Astrocyte (in vitro differentiated cells and primary cell): Measurements from ENCODE around the gene BICD1. TPM values are rescaled to one million over a fixed set of nuclear protein-coding genes. Genes with fewer than 3 reads are reported as not detected.
A peak's percentile ranks its signal among the peaks of the same experiment; 100 is the strongest.

Experiments used
- DNase-seq: peaks from one replicate; pipeline ENCODE4 v3.0.0-alpha.2; 2010; ENCODE audit warnings: low read depth
- FAIRE-seq: peaks from 2 replicates; lab custom pipeline; 2011; peaks lifted over from hg19 to GRCh38; lab: Jason Lieb, UNC
- H2AFZ ChIP-seq: 2 replicates; pipeline ENCODE4 v1.6.0; 2012; ENCODE audit warnings: low read depth, low read length, inconsistent platforms
- H3K27ac ChIP-seq: 2 replicates; pipeline ENCODE4 v1.5.1; 2011; ENCODE audit warnings: low read depth, low read length, inconsistent platforms
- H3K27me3 ChIP-seq: 2 replicates; pipeline ENCODE4 v1.6.0; 2011; ENCODE audit warnings: low read length, inconsistent platforms; ENCODE audit not compliant: insufficient read depth
- H3K36me3 ChIP-seq: 2 replicates; pipeline ENCODE4 v1.5.1; 2011; ENCODE audit warnings: low read length, inconsistent platforms; ENCODE audit not compliant: insufficient read depth
- H3K4me1 ChIP-seq: 2 replicates; pipeline ENCODE4 v1.5.1; 2011; ENCODE audit warnings: low read length, inconsistent platforms; ENCODE audit not compliant: insufficient read depth
- H3K4me2 ChIP-seq: 2 replicates; pipeline ENCODE4 v1.6.0; 2012; ENCODE audit warnings: low read length, inconsistent platforms
- H3K4me3 ChIP-seq: 2 replicates; pipeline ENCODE4 v1.5.1; 2011; ENCODE audit warnings: low read depth, mild to moderate bottlenecking, low read length, inconsistent platforms; ENCODE audit not compliant: insufficient read depth
- H3K79me2 ChIP-seq: 2 replicates; pipeline ENCODE4 v1.6.0; 2012; ENCODE audit warnings: mild to moderate bottlenecking, low read length, inconsistent platforms; ENCODE audit not compliant: insufficient read depth
- H3K9ac ChIP-seq: 2 replicates; pipeline ENCODE4 v1.6.0; 2012; ENCODE audit warnings: mild to moderate bottlenecking, low read length, inconsistent platforms
- H3K9me3 ChIP-seq: 2 replicates; pipeline ENCODE4 v1.5.1; 2012; ENCODE audit warnings: low read depth, mild to moderate bottlenecking, low read length, inconsistent platforms; ENCODE audit not compliant: insufficient read depth
- H4K20me1 ChIP-seq: 2 replicates; pipeline ENCODE4 v1.6.0; 2012; ENCODE audit warnings: low read length, inconsistent platforms; ENCODE audit not compliant: insufficient read depth
- H3K27ac Mint-ChIP-seq: one replicate; pipeline ENCODE4 v1.8.0; 2021; ENCODE audit warnings: mild to moderate bottlenecking, mixed read lengths; ENCODE audit not compliant: unreplicated experiment
- H3K27me3 Mint-ChIP-seq: one replicate; pipeline ENCODE4 v1.8.0; 2021; ENCODE audit warnings: low read depth, mixed read lengths; ENCODE audit not compliant: unreplicated experiment
- H3K36me3 Mint-ChIP-seq: one replicate; pipeline ENCODE4 v1.8.0; 2021; ENCODE audit warnings: low read depth, mixed read lengths; ENCODE audit not compliant: unreplicated experiment
- H3K4me1 Mint-ChIP-seq: one replicate; pipeline ENCODE4 v1.8.0; 2021; ENCODE audit warnings: low read depth, mixed read lengths; ENCODE audit not compliant: unreplicated experiment
- H3K4me3 Mint-ChIP-seq: one replicate; pipeline ENCODE4 v1.8.0; 2021; ENCODE audit warnings: mild to moderate bottlenecking, moderate library complexity, mixed read lengths; ENCODE audit not compliant: unreplicated experiment
- H3K9me3 Mint-ChIP-seq: one replicate; pipeline ENCODE4 v1.8.0; 2021; ENCODE audit warnings: mild to moderate bottlenecking, mixed read lengths; ENCODE audit not compliant: unreplicated experiment
- EZH2 ChIP-seq: IDR thresholded peaks from 2 replicates; pipeline ENCODE4 v1.6.1; 2012; ENCODE audit warnings: mild to moderate bottlenecking, low read length, inconsistent platforms; ENCODE audit not compliant: insufficient read depth
- total RNA-seq: library from RNA; stranded (reverse); gene quantifications from 2 replicates; pipeline ENCODE4 v1.2.1, GENCODE V29; 2021
- TF ChIP-seq, protein P1 (sequence below): IDR thresholded peaks from 2 replicates; pipeline ENCODE4 v1.5.1; 2011; ENCODE audit warnings: low read depth, mild to moderate bottlenecking, inconsistent platforms, low read length, moderate library complexity; ENCODE audit not compliant: insufficient read depth

BICD1 gene
- total RNA-seq, 1 donor from 2014 or later = 28.7 TPM

DNA sequence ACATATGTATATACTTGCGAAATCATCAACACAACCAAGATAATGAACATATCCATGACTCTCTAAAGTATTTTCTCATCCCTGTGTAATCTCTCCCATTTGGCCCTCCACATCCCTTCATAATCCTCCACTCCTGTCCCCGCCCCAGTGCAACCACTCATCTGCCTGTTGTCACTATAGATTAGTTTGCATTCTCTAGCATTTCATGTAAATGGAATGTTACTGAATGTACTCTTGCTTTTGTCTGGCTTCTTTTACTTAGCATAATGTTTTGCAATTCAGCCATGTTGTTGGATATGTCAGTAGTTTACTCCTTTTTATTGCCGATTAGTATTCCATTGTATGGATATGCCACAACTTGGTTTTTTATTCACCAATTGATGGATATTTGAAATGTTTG, 99.1 kb downstream of the BICD1 start:
- Histone ChIP-seq H3K27ac (no peak overlapping the region), H3K9ac (no peak overlapping the region), H3K9me3 (no peaks in the 10 kb centered on the region), H3K79me2 (peaks cover 35% of the 10 kb centered on the region), H3K4me1 (no peaks in the 10 kb centered on the region), H3K4me3 (no peak overlapping the region), H3K36me3 (no peaks in the 10 kb centered on the region), H4K20me1 (peaks cover 34% of the 10 kb centered on the region), H3K4me2 (no peak overlapping the region), H2AFZ (no peak overlapping the region), H3K27me3 (no peaks in the 10 kb centered on the region)
- no peak for DNase-seq
- Mint-ChIP-seq H3K4me1 (peaks cover 2% of the 10 kb centered on the region), H3K36me3 (peaks cover 4% of the 10 kb centered on the region), H3K9me3 (no peaks in the 10 kb centered on the region), H3K27ac (no peak overlapping the region), H3K27me3 (no peaks in the 10 kb centered on the region), H3K4me3 (no peak overlapping the region)
- TF ChIP-seq, protein P1, sequence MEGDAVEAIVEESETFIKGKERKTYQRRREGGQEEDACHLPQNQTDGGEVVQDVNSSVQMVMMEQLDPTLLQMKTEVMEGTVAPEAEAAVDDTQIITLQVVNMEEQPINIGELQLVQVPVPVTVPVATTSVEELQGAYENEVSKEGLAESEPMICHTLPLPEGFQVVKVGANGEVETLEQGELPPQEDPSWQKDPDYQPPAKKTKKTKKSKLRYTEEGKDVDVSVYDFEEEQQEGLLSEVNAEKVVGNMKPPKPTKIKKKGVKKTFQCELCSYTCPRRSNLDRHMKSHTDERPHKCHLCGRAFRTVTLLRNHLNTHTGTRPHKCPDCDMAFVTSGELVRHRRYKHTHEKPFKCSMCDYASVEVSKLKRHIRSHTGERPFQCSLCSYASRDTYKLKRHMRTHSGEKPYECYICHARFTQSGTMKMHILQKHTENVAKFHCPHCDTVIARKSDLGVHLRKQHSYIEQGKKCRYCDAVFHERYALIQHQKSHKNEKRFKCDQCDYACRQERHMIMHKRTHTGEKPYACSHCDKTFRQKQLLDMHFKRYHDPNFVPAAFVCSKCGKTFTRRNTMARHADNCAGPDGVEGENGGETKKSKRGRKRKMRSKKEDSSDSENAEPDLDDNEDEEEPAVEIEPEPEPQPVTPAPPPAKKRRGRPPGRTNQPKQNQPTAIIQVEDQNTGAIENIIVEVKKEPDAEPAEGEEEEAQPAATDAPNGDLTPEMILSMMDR = no peak
- no peak for TF ChIP-seq EZH2
- no peak for FAIRE-seq

DNA sequence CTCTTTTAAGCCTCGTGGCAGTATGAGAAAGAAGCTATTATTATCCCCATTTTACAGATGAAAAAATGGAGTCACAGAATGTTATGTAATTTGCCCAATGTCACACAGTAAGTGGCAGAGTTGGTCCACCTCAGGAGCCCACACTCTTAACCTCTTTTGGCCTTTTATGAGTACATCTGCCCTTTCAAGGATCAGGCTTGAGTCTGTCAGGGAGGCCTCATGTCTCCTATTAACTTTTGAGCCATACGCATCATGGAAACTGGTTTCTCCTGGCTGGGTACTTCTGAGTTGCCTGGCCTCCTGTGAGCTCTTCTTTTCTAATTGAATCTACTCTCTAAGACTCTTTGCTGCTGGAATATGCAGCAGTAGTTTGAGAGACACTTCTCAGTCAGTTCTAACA, 101.7 kb downstream of the BICD1 start:
- FAIRE-seq (no peak), DNase-seq (no peak)
- no peaks in the 10 kb centered on the region for H3K4me1 ChIP-seq
- no peak overlapping the region for H3K4me2 ChIP-seq
- no peaks in the 10 kb centered on the region for H3K27me3 ChIP-seq
- H3K4me1 Mint-ChIP-seq = peaks cover 3% of the 10 kb centered on the region
- no peak overlapping the region for H2AFZ ChIP-seq
- peaks cover 33% of the 10 kb centered on the region for H3K79me2 ChIP-seq
- peaks cover 4% of the 10 kb centered on the region for H3K36me3 Mint-ChIP-seq
- no peak overlapping the region for H3K9ac ChIP-seq
- H3K4me3 Mint-ChIP-seq = no peak overlapping the region
- H3K27me3 Mint-ChIP-seq = no peaks in the 10 kb centered on the region
- no peak for TF ChIP-seq EZH2
- TF ChIP-seq, protein P1 = no peak
- no peaks in the 10 kb centered on the region for H3K9me3 Mint-ChIP-seq
- no peak overlapping the region for H3K27ac Mint-ChIP-seq
- H3K36me3 ChIP-seq = no peaks in the 10 kb centered on the region
- H3K9me3 ChIP-seq = no peaks in the 10 kb centered on the region
- no peak overlapping the region for H3K27ac ChIP-seq
- no peak overlapping the region for H3K4me3 ChIP-seq
- peaks cover 29% of the 10 kb centered on the region for H4K20me1 ChIP-seq

DNA sequence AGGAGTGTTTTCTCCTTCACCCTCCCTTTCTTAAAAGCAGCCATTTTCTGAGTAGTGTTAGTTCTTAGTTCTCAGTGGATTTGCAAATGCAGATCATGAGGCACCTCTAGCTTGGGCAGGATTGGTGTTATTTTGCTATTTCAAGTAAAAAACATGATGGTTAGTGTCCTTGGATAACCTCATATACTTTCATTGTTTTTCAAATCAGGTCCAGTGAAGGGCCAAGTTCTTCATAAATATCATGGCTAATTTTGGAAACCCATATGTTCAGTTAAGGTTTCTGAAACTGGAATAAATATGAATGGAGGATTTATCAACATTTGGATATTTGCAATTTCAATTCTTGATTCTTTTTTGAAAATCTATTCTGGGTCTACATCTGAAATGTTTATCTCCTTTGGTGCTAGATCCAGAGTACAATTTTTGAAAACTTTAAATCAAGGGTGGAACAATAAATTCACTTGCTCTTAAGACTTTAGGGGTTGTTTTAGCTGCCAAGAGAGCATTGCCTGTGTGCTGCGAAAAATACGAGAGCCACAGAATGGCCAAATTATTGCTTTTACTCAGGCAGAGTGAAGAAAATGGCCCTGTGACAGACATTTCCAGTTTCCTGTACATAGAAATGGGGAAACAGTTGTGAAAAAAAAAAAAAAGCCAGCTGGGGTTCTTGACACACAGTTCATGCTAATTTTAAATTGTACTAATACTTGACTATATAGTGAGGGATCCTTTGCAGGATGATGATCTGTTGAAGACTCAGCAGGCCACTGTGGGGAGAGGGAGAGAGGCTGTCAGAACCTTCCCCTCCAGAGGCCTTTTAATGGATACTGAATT, 104.6 kb downstream of the BICD1 start:
- no peak overlapping the region for H3K27ac Mint-ChIP-seq
- no peak overlapping the region for H3K27ac ChIP-seq
- no peaks in the 10 kb centered on the region for H3K27me3 Mint-ChIP-seq
- H3K9ac ChIP-seq = no peak overlapping the region
- TF ChIP-seq, protein P1 = no peak
- no peak for TF ChIP-seq EZH2
- no peaks in the 10 kb centered on the region for H3K36me3 ChIP-seq
- H4K20me1 ChIP-seq = peaks cover 32% of the 10 kb centered on the region
- no peak overlapping the region for H2AFZ ChIP-seq
- H3K4me3 Mint-ChIP-seq = no peak overlapping the region
- no peaks in the 10 kb centered on the region for H3K27me3 ChIP-seq
- H3K4me1 Mint-ChIP-seq = peaks cover 3% of the 10 kb centered on the region
- DNase-seq (no peak), FAIRE-seq (peak; percentile 66)
- no peak overlapping the region for H3K4me3 ChIP-seq
- H3K9me3 Mint-ChIP-seq = no peaks in the 10 kb centered on the region
- H3K9me3 ChIP-seq = no peaks in the 10 kb centered on the region
- H3K36me3 Mint-ChIP-seq = peaks cover 1% of the 10 kb centered on the region
- no peak overlapping the region for H3K4me2 ChIP-seq
- peaks cover 43% of the 10 kb centered on the region for H3K79me2 ChIP-seq
- H3K4me1 ChIP-seq = no peaks in the 10 kb centered on the region
